Fibroblast of skin of right quadriceps (primary cell): ENCODE measurements around the gene KIF13A.
"Not testable (repeated sequence)": the region's sequence is repeated elsewhere in the genome, so short reads cannot be mapped to it uniquely, and the experiment has no call there.

Experiments
- DNase-seq: peaks from one replicate; pipeline ENCODE4 v3.0.0-alpha.2; 2013

Gene KIF13A

GRCh38 chr6:17842934-17843821 lies 144.3 kb downstream of the KIF13A start:
- no peak for DNase-seq

GRCh38 chr6:17842014-17842776 lies 145.2 kb downstream of the KIF13A start:
- no peak for DNase-seq

- DNase-seq, result no peak
These were observed 147.8 kb downstream of the KIF13A start for GRCh38 chr6:17839513-17840223.

GRCh38 chr6:17836293-17836692 lies 151.1 kb downstream of the KIF13A start:
- no peak for DNase-seq

GRCh38 chr6:17835784-17836183 lies 151.7 kb downstream of the KIF13A start:
- no peak for DNase-seq

GRCh38 chr6:17831135-17831534 lies 156.3 kb downstream of the KIF13A start:
- DNase-seq, result peak; percentile 59

GRCh38 chr6:17829905-17830304 lies 157.5 kb downstream of the KIF13A start:
- DNase-seq, result no peak

- DNase-seq, result no peak
These were observed 159.3 kb downstream of the KIF13A start for GRCh38 chr6:17828149-17828548.

GRCh38 chr6:17826301-17826700 lies 161.1 kb downstream of the KIF13A start:
- no peak for DNase-seq

GRCh38 chr6:17820055-17820454 lies 167.4 kb downstream of the KIF13A start:
- DNase-seq, result no peak

- no peak for DNase-seq
These were observed 169.7 kb downstream of the KIF13A start for GRCh38 chr6:17817763-17818162.

- DNase-seq, result peak; percentile 62
These were observed 170.4 kb downstream of the KIF13A start for GRCh38 chr6:17816921-17817611.

- no peak for DNase-seq
These were observed 173.9 kb downstream of the KIF13A start for GRCh38 chr6:17813542-17813941.

GRCh38 chr6:17812311-17812710 lies 175.1 kb downstream of the KIF13A start:
- no peak for DNase-seq

- DNase-seq, result no peak
These were observed 178.8 kb downstream of the KIF13A start for GRCh38 chr6:17808609-17809008.

- DNase-seq, result not testable (repeated sequence)
These were observed 180.0 kb downstream of the KIF13A start for GRCh38 chr6:17807431-17807830.

GRCh38 chr6:17803409-17803808 lies 184.0 kb downstream of the KIF13A start:
- no peak for DNase-seq

GRCh38 chr6:17798477-17799154 lies 188.8 kb downstream of the KIF13A start:
- DNase-seq, result no peak

- no peak for DNase-seq
These were observed 196.9 kb downstream of the KIF13A start for GRCh38 chr6:17790489-17790888.

GRCh38 chr6:17785094-17785787 lies 202.2 kb downstream of the KIF13A start:
- no peak for DNase-seq

GRCh38 chr6:17780061-17780460 lies 207.4 kb downstream of the KIF13A start:
- no peak for DNase-seq

GRCh38 chr6:17771609-17772008 lies 215.8 kb downstream of the KIF13A start:
- DNase-seq, result no peak
